Chondrocyte (in vitro differentiated cells): ENCODE results near the gene SPDYA. TPM values are rescaled to one million over a fixed set of nuclear protein-coding genes. Genes with fewer than 3 reads are reported as not detected.

Experiments
- DNase-seq: peaks from one replicate; pipeline ENCODE4 v3.0.0; 2021; ENCODE audit warnings: mixed read lengths, low spot score
- H3K27ac Mint-ChIP-seq: one replicate; pipeline ENCODE4 v1.8.0; 2021; ENCODE audit warnings: mild to moderate bottlenecking, moderate library complexity, mixed read lengths; ENCODE audit not compliant: unreplicated experiment
- H3K27me3 Mint-ChIP-seq: 2 replicates; pipeline ENCODE4 v1.8.0; 2021; ENCODE audit warnings: low read depth, mixed read lengths
- H3K36me3 Mint-ChIP-seq: 2 replicates; pipeline ENCODE4 v1.8.0; 2021; ENCODE audit warnings: low read depth, mixed read lengths
- H3K4me1 Mint-ChIP-seq: 2 replicates; pipeline ENCODE4 v1.8.0; 2021; ENCODE audit warnings: low read depth, mild to moderate bottlenecking, mixed read lengths
- H3K4me3 Mint-ChIP-seq: one replicate; pipeline ENCODE4 v1.8.0; 2021; ENCODE audit warnings: mild to moderate bottlenecking, moderate library complexity, mixed read lengths; ENCODE audit not compliant: unreplicated experiment
- H3K9me3 Mint-ChIP-seq: 2 replicates; pipeline ENCODE4 v1.8.0; 2021; ENCODE audit warnings: low read depth, mixed read lengths
- CTCF ChIP-seq: fragments of 200-600 bp; sonication (generic); IDR thresholded peaks from 2 replicates; pipeline ENCODE4 v1.5.0; 2021; ENCODE audit warnings: antibody characterized with exemption, mild to moderate bottlenecking, moderate library complexity
- total RNA-seq: library from RNA; stranded (reverse); gene quantifications from 3 replicates; pipeline ENCODE4 v1.2.1, GENCODE V29; 2021

The SPDYA gene
- total RNA-seq, 1 donor from 2014 or later = 1.6 TPM

GRCh38 chr2:28802975-28803429 is 7.6 kb upstream of the SPDYA start:
- Mint-ChIP-seq H3K4me3 (no peak overlapping the region), H3K36me3 (peaks cover 40% of the 10 kb centered on the region), H3K9me3 (no peaks in the 10 kb centered on the region), H3K4me1 (peaks cover 42% of the 10 kb centered on the region), H3K27ac (peak overlapping the region; percentile 81), H3K27me3 (no peaks in the 10 kb centered on the region)
- no peak for DNase-seq
- TF ChIP-seq CTCF = no peak

DNA sequence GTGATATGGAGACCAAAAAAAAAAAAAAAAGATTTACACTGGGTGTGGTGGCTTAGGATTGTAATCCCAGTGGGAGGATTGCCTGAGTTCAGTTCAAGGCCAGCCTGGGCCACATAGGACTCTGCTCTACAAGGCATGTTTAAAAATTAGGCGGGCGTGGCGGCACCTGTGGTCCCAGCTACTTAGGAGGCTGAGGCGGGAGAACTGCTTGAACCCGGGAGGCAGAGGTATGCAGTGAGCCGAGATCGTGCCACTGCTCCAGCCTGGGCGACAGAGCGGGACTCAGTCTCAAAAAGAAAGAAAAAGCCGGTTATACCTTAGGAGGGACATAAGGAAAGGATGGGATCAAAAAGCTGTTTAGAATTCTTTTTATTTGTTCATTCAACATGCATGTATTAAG is 707 bp upstream of the SPDYA start:
- Mint-ChIP-seq H3K36me3 (peaks cover 14% of the 10 kb centered on the region), H3K27me3 (no peaks in the 10 kb centered on the region), H3K27ac (peak overlapping the region; percentile 66), H3K4me3 (peak overlapping the region; percentile 69), H3K9me3 (no peaks in the 10 kb centered on the region), H3K4me1 (peaks cover 21% of the 10 kb centered on the region)
- TF ChIP-seq CTCF = no peak
- no peak for DNase-seq

DNA sequence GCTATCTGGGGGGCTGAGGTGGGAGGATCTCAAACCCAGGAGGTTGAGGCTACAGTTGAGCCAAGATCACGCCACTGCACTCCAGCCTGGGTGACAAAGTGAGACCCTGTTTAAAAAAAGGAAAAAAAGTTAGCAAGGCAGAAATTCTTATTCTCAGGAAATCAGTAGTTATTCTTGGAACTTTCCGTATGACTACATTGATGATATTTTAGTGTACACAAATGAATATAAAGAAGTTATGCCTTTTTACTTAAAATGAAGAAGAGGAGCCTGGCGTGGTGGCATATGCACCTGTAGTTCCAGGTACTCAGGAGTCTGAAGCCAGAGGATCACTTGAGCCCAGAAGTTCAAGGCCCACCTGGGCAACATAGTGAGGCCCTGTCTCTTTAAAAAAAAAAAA is 7.4 kb downstream of the SPDYA start:
- H3K9me3 Mint-ChIP-seq = no peaks in the 10 kb centered on the region
- H3K4me3 Mint-ChIP-seq = no peak overlapping the region
- H3K27me3 Mint-ChIP-seq = no peaks in the 10 kb centered on the region
- H3K36me3 Mint-ChIP-seq = peaks cover 5% of the 10 kb centered on the region
- no peak overlapping the region for H3K27ac Mint-ChIP-seq
- peaks cover 7% of the 10 kb centered on the region for H3K4me1 Mint-ChIP-seq
- DNase-seq = no peak
- no peak for TF ChIP-seq CTCF

- no peak for DNase-seq
- no peak overlapping the region for H3K4me3 Mint-ChIP-seq
- H3K36me3 Mint-ChIP-seq = peaks cover 5% of the 10 kb centered on the region
- no peak overlapping the region for H3K27ac Mint-ChIP-seq
- no peaks in the 10 kb centered on the region for H3K9me3 Mint-ChIP-seq
- H3K4me1 Mint-ChIP-seq = peaks cover 7% of the 10 kb centered on the region
- no peaks in the 10 kb centered on the region for H3K27me3 Mint-ChIP-seq
- peak; percentile 88 for TF ChIP-seq CTCF
These were observed 10.8 kb downstream of the SPDYA start for GRCh38 chr2:28821295-28821958.

DNA sequence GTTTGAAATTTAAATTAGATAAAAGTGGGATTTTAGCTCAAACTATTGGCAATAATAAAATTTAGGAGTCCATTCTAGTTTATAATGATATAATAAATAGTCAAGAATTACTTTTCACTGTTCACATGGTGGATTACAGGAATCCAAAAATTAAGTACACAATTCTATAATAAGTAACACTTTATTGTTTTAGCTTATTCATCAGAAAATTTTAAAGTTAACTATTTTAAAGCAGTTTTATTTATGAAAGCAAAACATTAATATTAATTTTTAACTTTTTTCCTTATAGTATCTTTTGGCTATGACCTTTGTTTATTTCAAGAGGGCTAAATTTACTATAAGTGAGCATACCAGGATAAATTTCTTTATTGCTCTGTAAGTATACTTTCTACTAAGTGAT is 11.4 kb downstream of the SPDYA start:
- no peak overlapping the region for H3K4me3 Mint-ChIP-seq
- peaks cover under 1% of the 10 kb centered on the region for H3K36me3 Mint-ChIP-seq
- H3K9me3 Mint-ChIP-seq = no peaks in the 10 kb centered on the region
- DNase-seq = no peak
- H3K27me3 Mint-ChIP-seq = no peaks in the 10 kb centered on the region
- no peak for TF ChIP-seq CTCF
- H3K27ac Mint-ChIP-seq = no peak overlapping the region
- H3K4me1 Mint-ChIP-seq = peaks cover 3% of the 10 kb centered on the region
